Stimulated activated CD8-positive, alpha-beta memory T cell treated with anti-CD3 and anti-CD28 coated beads, Interleukin-2, amount 100 ng/mL, for 1 hour (primary cell): ENCODE results near the gene STK39.
"Not testable (repeated sequence)": the region's sequence is repeated elsewhere in the genome, so short reads cannot be mapped to it uniquely, and the experiment has no call there.

Experiments used
- DNase-seq, 2 donors: peaks; one replicate each; pipeline ENCODE4 v3.0.0-alpha.2; 2020; ENCODE audit warnings: low read depth in 2 of 2

STK39 gene

DNA sequence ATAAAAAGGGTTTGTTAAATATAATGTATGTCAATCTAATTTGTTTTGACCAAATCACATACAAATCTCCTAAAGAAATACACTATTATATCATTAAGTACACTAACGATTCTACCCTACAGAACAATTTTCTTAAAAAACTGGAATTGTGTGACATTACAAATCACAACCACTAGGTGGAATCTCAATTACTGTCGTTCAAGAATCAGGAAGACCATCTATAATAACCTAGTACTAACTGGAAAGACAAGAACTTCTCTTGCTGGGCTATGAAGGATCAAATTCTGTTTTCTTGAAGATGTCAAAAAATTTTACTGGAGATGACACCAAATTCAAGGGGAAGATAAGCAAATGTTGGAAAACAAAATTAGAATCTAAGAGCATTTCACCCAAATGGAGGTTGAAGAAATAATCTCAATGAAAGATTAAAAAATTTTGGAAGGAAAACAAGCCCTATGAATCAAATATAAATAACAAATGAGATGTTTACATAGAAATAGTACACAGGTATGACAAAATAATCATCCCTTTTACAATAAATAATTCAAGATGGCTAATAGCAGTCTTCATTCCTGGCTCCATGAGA is 110.9 kb downstream of the STK39 start:
- DNase-seq: no peak

DNA sequence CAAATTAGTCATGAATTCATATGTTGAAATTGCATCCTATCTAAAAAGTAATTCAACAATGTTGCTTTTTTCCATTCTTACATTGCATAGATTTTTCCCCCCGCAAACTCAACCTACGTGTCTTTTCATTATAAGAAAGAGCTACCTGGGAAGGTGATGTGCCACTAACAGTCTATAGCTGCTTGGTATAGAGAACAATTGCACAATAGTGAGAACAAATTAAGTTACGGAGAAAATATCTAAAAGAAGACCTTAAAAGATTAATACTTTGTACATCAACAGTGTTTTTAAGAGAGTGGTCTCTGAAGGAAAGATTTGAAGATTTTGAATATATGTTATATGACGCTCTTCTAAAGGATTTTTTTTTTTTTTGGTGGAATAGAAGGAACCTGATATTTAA is 111.8 kb downstream of the STK39 start:
- DNase-seq: no peak

DNA sequence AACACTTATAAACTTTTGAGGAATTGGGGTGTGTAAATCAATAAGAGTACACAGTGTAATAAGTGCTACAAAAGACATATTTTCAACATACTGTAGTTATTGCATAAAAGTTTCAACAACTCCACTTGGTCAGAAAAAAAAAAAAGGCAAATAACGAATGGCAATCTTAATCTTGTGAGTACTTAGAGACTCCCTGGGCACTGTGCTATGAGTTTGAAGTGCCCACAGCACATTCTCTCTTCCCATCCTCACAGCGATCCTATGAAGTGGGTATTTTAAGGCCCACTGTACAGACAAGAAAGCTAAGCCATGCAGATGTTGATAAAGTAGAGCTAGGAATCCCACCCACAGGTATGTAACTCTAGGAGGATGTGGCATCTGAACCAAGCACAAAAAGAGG is 112.3 kb downstream of the STK39 start:
- DNase-seq: no peak

DNA sequence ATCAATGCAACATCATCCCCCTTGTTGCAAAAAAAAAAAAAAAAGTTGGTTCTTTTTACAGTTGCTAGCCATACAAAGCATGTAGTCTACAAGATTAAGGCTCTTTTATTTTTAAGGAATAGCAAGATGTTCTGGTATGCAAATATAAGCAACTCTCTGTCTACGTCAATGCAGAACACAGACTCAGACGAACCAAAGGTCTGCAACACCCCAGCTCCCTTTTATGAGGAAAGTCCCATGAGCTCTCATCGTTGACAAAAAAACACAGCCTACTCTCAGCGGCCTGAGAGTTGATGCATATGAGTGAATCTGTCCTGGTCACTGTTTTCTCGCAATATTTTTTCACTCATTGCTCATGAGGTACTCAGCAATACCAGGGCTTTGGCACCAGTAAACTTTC is 112.9 kb downstream of the STK39 start:
- DNase-seq: no peak

DNA sequence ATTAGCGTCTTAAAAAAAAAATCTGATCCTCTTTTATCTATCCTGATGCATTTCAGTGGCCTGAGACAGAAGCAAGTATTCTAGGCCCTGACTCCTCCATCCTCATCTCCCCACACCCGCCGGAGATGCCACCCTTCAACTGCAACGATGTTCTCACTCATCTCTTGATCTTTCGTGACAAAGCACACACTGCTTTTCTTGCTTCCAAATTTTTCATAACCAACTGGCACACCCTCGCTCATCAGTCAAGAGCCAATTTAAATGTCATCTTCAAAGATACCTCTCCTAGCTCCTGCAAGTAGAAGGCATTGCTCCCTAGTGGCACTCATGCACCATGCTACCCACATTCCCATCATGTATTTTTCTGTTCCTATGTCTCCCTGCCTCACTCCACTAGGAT is 115.0 kb downstream of the STK39 start:
- DNase-seq: no peak

DNA sequence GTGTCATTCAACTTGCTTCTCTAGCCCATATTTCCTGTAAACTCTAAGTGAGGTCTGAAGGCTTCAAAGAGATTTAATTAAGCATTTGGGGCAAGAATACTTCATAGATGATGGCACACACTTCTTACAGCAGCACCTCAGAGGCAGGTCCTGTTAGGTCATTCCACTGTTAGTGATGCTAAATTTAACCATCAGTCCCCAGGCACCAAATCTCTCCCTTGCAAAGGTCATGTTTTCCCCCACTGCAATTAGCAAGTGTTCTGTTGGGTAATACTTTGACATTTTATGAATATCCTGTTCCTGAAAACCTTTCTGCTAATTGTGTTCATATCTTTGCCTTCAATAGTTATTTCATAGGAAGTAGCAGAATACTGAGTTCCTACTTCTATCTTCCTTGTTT is 117.0 kb downstream of the STK39 start:
- DNase-seq: no peak

DNA sequence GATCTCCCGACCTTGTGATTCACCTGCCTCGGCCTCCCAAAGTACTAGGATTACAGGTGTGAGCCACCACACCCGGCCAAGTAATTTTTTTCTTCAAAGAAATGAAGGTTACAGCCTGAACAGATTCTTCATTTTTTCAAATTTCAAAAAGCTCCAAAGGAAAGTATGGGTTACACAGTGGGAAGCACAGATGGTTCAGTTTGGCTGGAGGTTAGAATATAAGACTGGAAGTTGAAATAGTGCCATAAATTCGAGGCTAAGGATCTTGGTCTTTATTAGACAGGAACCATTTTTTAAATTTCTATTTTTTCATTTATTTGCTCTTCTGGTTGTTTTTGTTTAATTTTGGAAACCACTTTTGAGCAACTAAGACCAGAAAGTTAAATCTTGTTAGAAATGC is 120.0 kb downstream of the STK39 start:
- DNase-seq: no peak

DNA sequence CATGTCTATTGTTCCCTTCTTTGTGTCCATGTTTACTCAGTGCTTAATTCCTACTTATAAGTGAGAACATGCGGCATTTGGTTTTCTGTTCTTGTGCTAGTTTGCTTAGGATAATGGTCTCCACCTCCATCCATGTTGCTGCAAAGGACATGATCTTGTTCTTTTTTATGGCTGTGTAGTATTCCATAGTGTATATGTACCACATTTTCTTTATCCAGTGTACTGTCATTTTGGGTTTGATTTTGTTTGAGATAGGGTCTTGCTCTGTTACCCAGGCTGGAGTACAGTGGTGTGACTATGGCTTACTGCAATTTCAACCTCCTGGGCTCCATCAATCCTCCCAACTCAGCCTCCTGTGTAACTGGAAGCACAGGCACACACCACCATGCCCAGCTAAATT is 125.2 kb downstream of the STK39 start:
- DNase-seq: not testable (repeated sequence)

DNA sequence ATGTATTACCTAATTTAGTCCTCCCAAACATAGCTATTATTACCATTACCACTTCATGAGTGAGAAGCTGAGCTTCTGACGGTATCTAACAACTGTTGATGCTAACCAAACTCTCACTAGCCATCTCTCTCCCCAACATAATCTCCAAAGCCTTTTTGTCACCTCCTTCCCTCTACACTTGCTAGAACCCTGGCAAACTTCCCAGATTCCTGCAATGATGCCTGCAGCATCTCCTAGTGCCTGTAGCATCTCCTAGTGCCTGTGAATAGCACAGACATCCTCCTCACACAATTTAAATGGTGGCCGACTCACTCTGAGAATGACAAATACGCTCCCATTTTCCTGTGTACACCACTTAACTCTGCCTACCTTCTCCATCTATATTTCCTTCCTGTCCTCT is 126.7 kb downstream of the STK39 start:
- no peak for DNase-seq

DNA sequence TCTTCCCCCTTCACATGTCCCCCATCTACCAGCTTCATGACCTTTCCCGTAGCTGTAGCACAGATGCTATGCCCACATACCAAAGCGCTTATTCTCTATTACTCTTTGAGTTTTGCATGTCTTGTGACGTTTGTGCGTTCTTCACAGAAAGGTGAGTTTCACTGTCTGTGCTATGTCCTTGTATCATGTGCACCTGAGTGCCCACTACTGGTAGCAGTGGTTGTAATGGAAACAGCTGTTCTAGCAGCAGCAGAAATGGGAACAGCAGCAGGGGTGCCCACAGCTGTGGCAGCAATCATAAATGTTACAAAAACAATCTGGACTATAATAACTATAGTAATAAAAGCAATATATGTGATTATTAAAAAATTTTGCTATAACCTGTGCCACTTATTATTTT is 127.1 kb downstream of the STK39 start:
- no peak for DNase-seq

DNA sequence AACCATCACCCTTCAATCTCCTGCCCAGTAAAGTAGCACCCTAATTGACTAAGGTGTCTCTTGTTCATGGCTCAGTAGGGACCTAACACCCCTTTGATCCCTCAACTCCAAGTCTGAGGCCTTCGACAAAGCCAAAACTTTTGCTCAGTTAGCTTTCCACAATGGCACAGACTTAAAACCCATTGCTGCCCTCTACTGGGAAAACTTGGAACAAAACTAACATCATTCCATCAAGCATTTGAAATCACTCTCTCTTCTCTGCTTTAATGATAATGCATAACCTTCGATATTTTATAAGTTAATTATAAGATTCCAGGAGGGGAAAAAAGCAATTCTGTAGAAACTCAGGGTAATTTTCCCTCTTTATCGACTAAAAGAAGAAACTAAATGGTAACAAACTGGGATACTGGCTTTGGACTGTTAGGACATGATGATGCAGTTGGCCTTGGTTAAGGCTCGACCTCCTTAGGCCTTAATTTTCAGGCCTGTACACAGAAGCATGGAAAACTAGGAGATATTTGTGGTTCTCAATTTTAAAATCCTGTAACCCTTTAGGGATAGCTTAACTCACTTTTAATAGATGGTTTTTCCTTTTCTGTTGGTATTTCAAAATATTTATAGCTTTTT is 127.8 kb downstream of the STK39 start:
- no peak for DNase-seq

DNA sequence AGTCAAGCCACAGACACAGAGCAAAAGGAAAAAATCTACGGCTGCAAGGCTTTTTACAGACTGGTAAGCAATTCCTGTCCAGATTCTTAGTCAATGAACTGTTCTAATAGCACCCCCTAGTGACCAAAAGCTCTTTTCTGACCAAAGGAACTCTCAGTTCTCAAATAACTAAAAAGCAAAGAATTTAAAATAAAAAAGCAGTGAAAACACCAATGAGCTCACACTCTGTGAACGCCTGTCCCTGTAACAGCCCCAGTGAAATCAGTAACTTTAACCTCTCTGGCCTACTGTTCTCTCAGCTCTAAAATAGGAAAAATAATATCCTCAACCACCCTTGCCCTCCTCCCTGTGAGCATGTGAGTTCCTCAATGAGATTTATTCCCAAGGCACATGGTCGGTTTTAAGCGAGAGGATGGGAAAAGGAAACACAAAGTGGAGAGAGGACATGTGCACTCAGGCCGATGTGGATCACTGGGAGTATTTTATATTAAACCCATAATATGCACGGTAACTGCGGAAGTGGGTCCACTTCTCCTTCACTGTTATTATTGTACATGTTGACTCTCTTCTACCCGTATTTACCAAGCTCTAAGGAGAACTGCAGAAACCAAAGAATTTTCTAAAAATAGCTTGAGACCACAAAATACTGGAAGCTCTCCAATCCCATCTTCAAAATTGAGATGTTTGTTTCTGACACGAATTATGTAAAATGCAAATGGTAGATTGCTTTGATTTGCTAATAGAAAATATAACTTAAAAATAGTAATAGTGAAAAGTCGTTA is 128.5 kb downstream of the STK39 start:
- DNase-seq: no peak

DNA sequence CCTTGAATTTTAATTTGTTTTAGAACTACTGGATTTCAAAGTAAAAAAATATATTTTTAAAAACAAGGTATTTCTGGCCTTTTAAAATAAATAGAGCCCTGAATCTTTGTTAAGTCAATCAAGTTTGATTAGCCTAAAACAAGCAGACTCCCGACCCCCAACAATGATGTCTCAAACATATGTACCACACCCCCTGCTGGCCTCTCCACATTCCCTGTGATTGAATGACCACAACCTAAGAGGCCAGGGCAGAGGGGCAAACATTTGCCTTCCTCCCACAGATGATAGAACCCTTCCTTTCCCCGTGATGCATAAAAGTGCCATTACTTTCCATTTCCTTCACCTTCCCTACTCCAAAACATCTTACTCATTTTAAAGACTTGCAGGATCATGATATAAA is 130.9 kb downstream of the STK39 start:
- no peak for DNase-seq

DNA sequence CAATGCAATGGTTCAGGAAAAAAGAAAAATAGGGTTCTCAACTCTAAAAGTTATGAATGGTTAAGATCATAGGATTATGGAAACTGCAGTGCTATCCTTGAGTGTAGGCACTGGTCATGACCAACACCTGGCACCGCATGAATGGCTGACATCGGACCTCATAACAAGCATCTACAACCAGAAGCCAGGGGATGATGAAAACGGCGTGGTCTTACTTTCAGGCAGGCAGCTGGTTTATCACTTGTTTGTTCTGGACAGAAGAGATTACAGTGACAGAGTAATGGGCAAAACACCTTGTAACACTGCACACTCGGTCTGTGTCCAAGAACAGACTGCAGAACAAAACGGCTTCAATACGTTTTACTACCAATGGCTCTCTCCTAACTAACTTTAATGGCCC is 132.8 kb downstream of the STK39 start:
- no peak for DNase-seq

DNA sequence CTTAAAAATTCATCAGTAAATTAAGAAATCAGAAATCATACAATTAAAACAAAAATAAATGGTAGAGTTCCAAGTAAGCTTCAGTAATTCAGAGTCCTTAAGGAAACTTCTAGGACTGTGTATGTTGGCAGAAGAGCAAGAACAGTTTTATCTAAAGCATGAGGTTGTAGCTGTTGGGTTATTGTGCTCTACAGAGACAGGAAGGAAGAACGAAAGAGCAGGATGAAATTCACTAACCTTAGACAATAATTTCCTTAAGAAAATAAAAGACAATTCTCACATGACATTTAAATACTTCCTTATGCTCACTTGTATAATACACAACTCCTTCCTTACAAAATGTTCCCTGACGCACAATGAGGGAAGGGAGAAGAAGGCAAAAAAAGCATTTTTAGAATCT is 133.4 kb downstream of the STK39 start:
- DNase-seq: no peak

DNA sequence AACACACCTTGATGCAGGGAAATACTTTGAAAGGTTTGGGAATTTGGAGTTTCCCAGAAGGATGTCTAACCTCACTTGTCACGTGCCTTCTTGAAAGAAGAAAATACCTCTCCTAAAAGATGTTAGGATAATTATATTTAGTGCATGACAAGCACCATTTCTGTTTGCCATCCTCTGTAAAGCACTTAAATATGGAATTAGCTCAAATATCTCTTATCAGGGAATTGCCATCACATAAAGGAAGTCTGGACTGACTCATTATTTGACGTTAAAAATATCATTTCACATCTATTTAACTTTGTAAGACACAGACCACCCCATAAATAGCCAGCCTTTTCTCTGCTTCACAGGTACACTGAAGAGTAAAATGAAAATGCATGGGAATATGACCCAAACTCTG is 140.1 kb downstream of the STK39 start:
- DNase-seq: no peak

DNA sequence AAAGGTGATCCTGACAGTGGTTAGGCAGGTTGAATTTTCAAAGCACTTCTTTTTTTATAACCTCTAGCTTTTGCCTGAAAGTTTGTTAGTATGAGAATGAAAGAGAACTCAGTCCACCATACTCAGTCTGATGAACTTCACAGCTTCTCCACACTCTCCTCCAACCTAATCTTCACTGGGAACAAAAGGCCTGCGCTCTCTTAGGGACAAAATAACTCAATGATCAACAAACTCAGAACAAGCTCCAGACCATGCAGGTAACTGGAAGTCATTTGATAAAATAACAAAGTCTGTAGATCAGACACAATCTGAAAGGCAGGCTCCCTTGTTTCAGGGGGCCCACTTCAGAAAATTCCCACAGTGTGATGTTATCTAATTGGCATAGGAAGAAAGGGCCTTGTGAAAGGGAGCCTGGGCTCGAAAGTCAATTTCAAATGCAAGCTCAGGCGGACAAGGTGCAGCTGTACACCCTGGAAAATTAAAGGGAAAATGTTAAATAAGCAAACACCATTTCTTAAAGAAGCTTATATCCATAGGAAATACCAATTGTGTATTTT is 142.2 kb downstream of the STK39 start:
- DNase-seq: no peak

DNA sequence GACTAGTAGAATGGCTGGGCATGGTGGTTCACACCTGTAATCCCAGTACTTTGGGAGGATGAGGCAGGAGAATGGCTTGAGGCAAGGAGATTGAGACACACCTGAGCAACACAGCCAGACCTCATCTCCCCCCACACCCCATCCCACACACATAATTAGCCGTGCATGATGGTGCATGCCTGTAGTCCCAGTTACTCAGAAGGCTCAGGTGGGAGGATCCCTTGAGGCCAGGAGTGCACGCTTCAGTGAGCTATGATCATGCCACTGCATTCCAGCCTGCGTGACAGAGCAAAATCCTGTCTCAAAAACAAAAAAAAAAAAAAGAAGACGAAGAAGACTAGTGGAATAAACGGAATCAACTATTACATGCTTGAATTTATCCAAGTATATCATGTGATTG is 150.0 kb downstream of the STK39 start:
- no peak for DNase-seq

DNA sequence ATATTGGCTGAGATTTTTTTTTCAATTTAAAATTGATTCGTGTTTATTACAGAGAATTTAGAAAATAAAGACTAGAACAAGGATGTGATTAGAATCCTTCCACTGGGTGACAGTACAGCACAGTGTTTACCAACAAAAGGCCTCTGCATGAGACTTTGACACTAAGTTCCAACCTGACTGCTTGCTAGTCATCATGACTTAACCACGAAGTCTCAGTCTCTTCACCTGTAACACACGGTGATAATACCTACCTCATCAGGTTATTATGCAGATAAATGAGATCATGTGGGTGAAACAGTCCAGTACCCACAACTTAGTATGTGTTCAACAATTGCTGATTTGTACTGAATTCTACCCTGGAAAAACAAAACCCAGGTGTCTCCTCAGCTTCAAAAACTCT is 151.2 kb downstream of the STK39 start:
- DNase-seq: no peak

DNA sequence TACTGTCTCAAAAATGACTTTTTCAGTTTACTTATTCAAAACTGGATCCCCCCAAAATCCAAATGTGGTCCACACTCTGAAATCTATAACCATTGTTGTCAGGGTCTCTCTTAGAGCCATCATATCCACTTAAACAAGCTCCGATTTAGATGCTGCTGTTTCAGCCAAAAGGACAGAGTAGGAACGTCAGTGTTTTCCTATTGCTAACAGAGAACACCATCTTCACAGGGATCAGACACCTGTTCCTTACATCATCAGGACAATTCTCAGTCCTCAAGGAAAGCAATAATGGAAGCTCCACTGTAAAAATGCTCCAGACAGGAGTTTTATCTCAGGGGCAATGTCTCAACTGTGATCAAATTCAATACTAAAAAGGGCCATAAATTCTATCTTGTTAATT is 155.4 kb downstream of the STK39 start:
- no peak for DNase-seq

DNA sequence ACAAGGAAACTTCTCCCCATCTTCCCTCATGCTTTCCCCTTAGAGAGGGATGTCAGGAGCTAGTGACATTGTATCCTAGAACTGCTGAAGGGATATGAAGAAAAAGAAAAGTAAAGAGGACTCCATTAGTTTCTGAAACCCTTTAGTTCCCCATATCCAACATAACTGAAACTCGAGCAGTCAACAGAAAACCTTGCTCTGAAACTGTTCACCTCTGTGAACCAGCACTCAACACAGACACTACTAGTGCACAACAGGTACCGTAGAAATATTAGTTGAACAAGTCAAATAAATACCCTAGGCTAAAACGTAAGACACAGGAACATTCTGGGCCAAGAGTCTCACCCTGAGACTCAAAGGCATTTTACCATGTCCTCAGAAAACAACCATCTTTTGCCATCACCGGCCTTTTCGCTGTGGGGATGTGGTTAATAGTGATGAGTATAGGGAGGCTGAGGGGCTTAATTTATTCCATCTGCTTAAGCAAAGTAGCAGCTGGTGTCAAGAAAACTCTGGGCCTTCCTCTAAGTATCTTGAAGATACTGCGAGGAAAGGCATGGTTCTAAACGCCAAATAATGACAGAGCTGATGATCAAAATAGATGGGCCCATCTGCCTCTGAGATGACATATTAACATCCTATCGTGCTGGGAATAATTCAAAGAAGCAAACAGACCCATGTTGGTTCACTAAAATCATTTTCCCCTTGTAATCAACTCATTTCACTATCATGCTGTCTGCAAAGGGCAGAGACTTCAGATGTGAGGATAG is 156.8 kb downstream of the STK39 start:
- DNase-seq: no peak

DNA sequence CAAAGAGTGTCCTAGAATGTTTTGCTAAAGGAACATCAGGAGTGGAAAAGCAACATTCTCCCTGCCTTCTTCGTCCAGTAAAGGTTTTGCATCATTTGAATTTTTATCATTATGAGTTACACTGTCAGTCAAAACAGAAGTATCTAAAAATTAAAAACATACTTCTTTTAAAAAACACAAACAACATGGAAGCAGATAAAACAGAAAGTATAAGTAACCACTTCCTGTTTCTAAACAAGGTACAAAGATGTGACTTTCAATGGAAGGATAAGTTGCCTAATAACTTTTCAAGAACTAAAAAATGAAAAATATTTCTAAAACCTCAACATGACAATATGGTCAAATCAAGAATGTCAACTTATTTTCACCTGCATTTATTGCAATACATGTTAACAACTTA is 158.2 kb downstream of the STK39 start:
- DNase-seq: no peak
